ENCODE data around the gene MYH1.
"Not testable (repeated sequence)": the region's sequence is repeated elsewhere in the genome, so short reads cannot be mapped to it uniquely, and the experiment has no call there.

The MYH1 gene

GRCh38 chr17:10518271-10519037, at the start of gene MYH1:
Gene MYH1 (minus strand): TSS chr17:10518542. CDS start chr17:10516642, 1,900 bp downstream.
- no peak for DNase-seq (ENCODE audit: low spot score)

DNA sequence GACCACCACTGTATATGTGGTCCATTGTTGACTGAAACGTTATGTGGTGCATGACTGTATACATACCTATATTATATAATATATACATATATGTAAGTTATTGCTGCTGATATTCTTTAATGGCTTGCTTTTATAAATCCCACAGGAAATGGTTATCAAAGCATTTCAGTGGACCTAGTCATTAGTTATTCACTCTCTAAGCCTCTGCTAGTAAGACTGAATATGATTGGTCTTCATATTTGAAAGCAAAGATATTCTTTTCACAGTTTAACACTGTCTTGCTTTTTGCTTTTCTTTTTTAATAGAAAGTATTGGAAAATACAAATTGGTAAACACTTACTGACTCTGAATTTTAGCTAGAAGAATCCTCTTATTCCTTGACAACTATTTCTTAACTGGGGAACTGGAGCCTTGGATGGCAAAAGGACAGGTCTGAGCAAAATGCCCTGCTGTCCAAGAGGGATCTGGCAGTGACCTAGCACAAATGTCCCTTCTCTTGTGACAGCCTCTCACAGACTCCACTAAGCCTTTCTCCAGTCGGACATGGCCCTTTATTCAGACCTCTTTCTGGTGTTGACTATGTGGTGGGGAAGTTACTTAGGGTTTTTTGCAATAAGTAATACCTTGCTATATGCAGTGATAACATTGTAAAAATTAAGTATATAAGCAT, 45.8 kb upstream of the MYH1 start:
- no peak for DNase-seq (ENCODE audit: low spot score)

- DNase-seq (ENCODE audit: low spot score): no peak
Observed at GRCh38 chr17:10558049-10558448, 39.7 kb upstream of the MYH1 start.

DNA sequence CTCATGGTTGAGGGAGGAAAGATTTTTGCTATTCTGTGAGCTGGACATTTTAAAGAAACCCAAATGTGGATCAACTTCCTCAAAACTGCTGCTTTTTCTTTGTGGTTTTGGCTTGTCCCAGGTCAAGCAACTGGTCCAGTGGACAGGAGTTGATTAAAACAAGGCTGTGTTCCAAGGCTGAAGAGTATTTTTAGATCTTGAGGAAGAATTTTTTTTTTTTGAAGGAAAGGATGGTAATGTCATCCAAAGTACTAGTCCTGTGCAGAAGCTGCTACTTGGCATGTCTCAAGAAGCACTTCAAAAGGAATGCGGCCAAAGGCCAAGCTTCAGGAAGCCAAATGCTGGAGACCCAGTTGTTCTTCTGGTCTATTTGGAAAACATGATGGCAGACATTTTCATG, 39.1 kb upstream of the MYH1 start:
- DNase-seq (ENCODE audit: low spot score): no peak

DNA sequence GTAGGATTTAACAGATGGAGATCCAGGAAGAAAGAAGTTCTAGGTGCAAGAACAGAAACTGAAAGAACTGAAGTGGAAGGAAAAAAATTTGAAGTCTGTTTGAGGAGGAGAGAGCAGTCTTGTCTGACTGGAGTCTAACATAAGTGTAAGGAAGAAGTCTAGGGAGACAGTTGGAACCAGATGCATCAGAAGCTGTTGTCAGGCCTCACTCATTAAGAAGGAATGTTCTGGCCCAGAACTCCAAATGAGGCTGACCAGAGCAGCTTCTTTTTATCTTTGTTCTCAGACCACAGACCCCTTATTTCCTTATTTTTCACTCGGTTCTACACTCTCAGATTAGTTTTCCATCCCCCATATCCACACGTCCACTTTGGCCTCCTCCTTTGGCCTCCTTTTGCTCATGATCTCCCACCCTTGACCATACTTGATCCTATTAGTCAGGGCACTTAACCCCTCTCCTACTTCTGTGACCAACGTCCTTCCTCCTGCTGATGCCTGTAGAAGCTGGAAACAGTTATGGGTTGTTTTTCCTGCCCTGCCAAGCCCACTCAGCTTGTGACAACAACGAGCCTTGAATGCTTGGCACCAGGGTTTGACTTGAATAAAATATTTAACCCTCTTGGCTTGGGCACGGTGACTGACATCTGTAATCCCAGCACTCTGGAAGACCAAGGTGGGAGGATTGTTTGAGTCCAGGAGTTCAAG, 38.1 kb upstream of the MYH1 start:
- DNase-seq (ENCODE audit: low spot score): no peak

DNA sequence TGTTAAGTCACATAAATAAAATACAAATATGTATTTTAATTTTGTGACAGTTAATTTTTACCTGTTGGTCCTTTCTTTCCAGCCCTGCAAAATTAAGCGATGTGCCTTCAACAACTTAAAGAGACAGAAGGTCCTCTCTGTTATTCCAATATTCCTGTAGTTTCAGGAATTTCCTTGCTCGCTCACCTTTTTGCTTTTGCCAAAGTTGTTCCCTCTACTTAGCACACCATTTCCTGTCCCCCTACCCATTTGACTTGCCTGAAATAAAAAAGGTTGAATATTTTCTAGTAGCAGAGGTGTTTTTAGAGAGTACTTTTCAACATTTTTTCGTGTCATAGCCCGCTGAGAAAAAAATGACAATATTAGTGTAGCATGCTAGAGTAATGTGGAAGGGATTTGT, 31.7 kb upstream of the MYH1 start:
- no peak for DNase-seq (ENCODE audit: low spot score)

- DNase-seq (ENCODE audit: low spot score): no peak
Observed at GRCh38 chr17:10549096-10549842, 30.9 kb upstream of the MYH1 start, which contains the start of gene MYH2. Gene MYH2 (minus strand): TSS chr17:10549658. CDS start chr17:10547920, 1,738 bp downstream.

DNA sequence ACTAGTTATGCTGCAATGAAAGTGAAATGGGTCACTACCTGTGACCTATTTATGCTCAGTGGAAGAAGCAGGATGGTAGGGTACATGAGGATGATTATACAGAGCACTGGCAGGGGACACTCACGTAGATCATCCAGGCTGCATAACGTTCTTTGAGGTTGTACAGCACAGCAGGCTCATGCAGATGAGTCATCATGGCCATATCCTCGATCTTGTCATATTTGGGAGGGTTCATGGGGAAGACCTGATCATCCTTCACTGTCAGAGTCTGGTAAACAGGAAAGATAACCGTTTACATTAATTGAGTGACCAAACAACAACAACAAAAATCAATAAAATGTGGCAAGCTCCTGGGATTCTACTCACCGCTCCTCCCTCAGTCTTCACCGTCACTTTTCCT, 29.0 kb upstream of the MYH1 start:
- no peak for DNase-seq (ENCODE audit: low spot score)

DNA sequence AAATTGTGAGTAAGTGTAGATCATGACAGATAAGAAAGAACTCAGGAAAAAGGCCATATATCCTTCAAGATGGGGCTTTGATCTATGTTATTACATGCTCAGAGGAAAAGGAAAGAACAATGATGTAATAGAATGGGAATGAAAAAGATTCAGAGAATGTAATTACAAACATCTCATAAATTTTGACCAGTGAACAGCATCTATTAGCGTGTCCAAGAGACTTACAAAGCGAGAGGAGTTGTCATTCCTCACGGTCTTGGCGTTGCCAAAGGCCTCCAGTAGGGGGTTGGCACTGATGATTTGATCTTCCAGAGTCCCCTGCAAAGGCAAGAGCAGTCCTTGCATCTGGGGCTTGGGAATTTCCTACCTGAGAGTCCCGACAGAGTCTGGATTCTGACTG, 25.1 kb upstream of the MYH1 start:
- DNase-seq (ENCODE audit: low spot score): not testable (repeated sequence)

GRCh38 chr17:10541179-10541578, 22.8 kb upstream of the MYH1 start:
- DNase-seq (ENCODE audit: low spot score): not testable (repeated sequence)

DNA sequence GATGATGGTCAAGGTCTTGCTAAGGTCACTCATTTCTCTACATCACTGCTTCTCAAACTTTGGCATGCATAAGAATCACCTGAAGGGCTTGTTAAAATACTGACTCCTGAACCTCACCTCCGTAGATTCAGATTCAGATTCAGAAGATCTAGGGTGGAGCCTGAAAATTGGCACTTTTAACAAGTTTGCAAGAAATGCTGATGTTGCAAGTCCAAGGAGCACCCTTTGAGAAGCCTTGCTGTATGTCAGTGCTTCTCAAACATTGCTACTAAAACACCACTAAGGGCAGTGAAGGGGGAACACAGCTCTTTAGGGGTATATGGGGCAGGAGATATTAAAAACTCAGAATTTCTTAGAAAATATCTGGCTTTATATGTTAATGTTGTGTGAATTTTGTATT, 13.7 kb upstream of the MYH1 start:
- no peak for DNase-seq (ENCODE audit: low spot score)

DNA sequence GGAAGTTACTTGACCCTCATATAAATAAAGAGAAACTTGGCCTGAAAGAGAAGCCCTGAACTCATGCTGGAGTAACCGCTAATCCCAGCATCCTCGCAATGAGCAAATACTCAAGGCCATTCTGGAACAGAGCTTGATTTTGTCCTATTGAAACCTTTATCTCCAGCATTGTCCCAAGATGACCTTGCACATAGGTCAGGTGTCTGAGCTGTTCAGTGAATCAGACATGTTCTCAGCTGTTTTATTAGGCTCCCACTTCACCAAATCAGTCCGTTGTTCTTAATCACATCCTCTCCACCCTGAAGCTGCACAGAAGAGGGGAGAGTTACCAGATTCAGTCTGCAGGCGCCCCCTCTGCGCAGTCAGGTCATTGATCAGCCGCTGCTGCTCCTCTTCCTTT, 9.1 kb upstream of the MYH1 start:
- no peak for DNase-seq (ENCODE audit: low spot score)

- DNase-seq (ENCODE audit: low spot score): no peak
Observed at GRCh38 chr17:10526517-10526916, 8.2 kb upstream of the MYH1 start.

DNA sequence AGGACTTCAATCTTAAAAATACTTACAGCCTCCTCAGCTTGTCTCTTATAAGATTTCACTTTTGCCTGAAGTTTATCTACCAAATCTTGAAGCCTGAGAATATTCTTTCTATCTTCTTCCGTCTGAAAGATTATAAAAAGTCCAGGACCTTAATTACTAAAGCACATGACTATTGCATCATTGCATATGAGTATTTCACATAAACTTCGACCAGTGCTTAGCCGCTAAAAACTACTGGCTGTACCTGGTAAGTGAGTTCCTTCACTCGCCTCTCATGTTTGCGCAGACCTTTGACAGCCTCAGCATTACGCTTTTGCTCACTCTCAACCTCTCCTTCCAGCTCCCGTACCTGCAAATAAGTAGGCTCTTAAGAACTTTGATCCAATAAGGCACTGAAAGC, 4.7 kb upstream of the MYH1 start:
- DNase-seq (ENCODE audit: low spot score): no peak

GRCh38 chr17:10521949-10522348, 3.6 kb upstream of the MYH1 start:
- no peak for DNase-seq (ENCODE audit: low spot score)

DNA sequence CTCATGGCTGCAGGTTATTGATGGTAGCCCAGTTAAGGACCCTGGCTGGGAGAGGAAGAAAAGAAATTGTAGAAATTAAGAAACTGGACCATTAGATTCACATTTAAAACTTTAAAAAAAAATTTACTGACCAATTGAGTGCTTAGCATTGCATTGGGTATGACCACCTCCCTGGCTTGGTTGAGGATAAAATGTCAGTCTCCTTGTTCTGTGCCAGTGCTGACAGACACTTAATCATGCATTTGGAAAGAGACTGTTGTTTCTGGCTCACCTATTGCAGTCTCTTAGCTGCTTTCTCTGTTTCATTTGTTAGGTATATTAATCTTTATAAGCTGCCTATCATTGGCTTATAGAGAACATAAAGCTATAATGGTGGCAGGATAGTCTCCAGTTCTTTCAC, 1.7 kb downstream of the MYH1 start:
- no peak for DNase-seq (ENCODE audit: low spot score)

GRCh38 chr17:10516065-10516464, 2.3 kb downstream of the MYH1 start:
- no peak for DNase-seq (ENCODE audit: low spot score)

GRCh38 chr17:10513299-10514067, 4.9 kb downstream of the MYH1 start:
- DNase-seq (ENCODE audit: low spot score): no peak

- no peak for DNase-seq (ENCODE audit: low spot score)
Observed at GRCh38 chr17:10512856-10513255, 5.5 kb downstream of the MYH1 start.

DNA sequence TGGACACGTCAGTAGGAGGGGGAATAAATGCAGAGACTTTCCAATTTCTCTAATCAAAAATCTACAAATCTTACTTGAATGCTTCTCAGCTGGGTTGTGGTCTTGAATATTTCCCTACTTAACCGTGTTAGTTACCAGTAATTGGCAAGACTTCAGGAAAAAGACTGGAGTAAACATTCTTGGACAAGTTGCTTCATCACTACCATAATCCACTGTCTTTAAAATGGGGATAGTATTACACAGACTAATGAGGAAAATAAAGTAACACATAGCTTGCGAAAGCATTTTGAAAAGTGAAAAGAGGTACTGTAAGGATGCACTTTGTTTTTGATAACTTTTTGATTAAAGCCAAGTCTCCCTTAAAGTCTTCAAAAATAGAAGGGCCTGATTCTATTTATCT, 18.4 kb downstream of the MYH1 start:
- no peak for DNase-seq (ENCODE audit: low spot score)

GRCh38 chr17:10492004-10492403, 26.3 kb downstream of the MYH1 start:
- no peak for DNase-seq (ENCODE audit: low spot score)

DNA sequence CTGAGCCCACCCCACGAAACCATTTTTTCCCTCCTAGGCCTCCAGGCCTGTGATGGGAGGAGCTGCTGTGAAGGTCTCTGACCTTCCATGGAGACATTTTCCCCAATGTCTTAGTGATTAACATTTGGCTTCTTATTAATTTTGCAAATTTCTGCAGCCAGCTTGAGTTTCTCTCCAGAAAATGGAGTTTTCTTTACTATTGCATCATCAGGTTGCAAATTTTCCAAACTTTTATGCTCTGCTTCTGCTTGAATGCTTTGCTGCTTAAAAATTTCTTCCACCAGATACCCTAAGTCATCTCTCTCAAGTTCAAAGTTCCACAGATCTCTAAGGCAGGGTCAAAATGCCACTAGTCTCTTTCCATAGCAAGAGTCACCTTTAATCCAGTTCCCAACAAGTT, 36.1 kb downstream of the MYH1 start:
- no peak for DNase-seq (ENCODE audit: low spot score)

Data from CD4-positive, alpha-beta T cell treated with Interleukin-6 at 100 ng/mL for 8 hours (primary cell).